Bronchial epithelial cell (primary cell): Measurements from ENCODE around the gene ZBTB12. TPM values are rescaled to one million over a fixed set of nuclear protein-coding genes. Genes with fewer than 3 reads are reported as not detected.

ENCODE experiments used
- DNase-seq: peaks from one replicate; pipeline ENCODE4 v3.0.0-alpha.2; 2010; ENCODE audit warnings: low read depth
- FAIRE-seq: peaks from 2 replicates; lab custom pipeline; 2011; peaks lifted over from hg19 to GRCh38; lab: Jason Lieb, UNC
- H3K27me3 ChIP-seq: 2 replicates; pipeline ENCODE4 v1.5.1; 2011; ENCODE audit warnings: low read length; ENCODE audit not compliant: control insufficient read depth, insufficient read depth
- H3K36me3 ChIP-seq: 2 replicates; pipeline ENCODE4 v1.5.1; 2011; ENCODE audit warnings: low read length; ENCODE audit not compliant: control insufficient read depth, insufficient read depth
- H3K4me3 ChIP-seq: 2 replicates; pipeline ENCODE4 v1.5.1; 2011; ENCODE audit warnings: mild to moderate bottlenecking, low read depth, low read length, control low read depth
- CTCF ChIP-seq: IDR thresholded peaks from 2 replicates; pipeline ENCODE4 v1.5.1; 2011; ENCODE audit warnings: mild to moderate bottlenecking, moderate library complexity, low read length, control low read depth, inconsistent platforms; ENCODE audit not compliant: insufficient read depth, severe bottlenecking
- total RNA-seq: library from RNA; depleted of rRNA; stranded (reverse); fragments of >200 nt; gene quantifications from 2 replicates; pipeline ENCODE4 v1.2.1, GENCODE V29; 2014

The ZBTB12 gene
- total RNA-seq, 1 donor from 2014 or later = 1.3 TPM

GRCh38 chr6:31928672-31928939 is 26.7 kb upstream of the ZBTB12 start:
- H3K4me3 ChIP-seq = no peak overlapping the region
- no peak for FAIRE-seq

GRCh38 chr6:31927863-31928671 is 26.2 kb upstream of the ZBTB12 start:
- FAIRE-seq = peak; percentile 47
- no peak overlapping the region for H3K4me3 ChIP-seq

More at GRCh38 chr6:31928672-31928939, 26.7 kb upstream of the ZBTB12 start:
- no peak for DNase-seq
- Histone ChIP-seq H3K27me3 (no peaks in the 10 kb centered on the region), H3K36me3 (no peaks in the 10 kb centered on the region)
- TF ChIP-seq CTCF = no peak

GRCh38 chr6:31927242-31927862 is 25.5 kb upstream of the ZBTB12 start, which contains the start of gene C2:
Gene C2 (plus strand): TSS chr6:31927717. CDS start chr6:31927753, 36 bp downstream.
- DNase-seq (no peak), FAIRE-seq (no peak)
- Histone ChIP-seq H3K36me3 (no peaks in the 10 kb centered on the region), H3K27me3 (no peaks in the 10 kb centered on the region), H3K4me3 (no peak within 1 kb of the TSS)
- no peak for TF ChIP-seq CTCF

More at GRCh38 chr6:31927863-31928671, 26.2 kb upstream of the ZBTB12 start:
- no peak for TF ChIP-seq CTCF
- H3K36me3 ChIP-seq = no peaks in the 10 kb centered on the region
- no peaks in the 10 kb centered on the region for H3K27me3 ChIP-seq
- no peak for DNase-seq

- TF ChIP-seq CTCF = no peak
- Histone ChIP-seq H3K4me3 (no peak overlapping the region), H3K27me3 (no peaks in the 10 kb centered on the region), H3K36me3 (no peaks in the 10 kb centered on the region)
- DNase-seq = no peak
- no peak for FAIRE-seq
Measured at GRCh38 chr6:31922942-31923341, 21.1 kb upstream of the ZBTB12 start.

- Histone ChIP-seq H3K27me3 (no peaks in the 10 kb centered on the region), H3K36me3 (no peaks in the 10 kb centered on the region), H3K4me3 (no peak overlapping the region)
- FAIRE-seq = no peak
- no peak for DNase-seq
- no peak for TF ChIP-seq CTCF
Measured at GRCh38 chr6:31920811-31921210, 18.9 kb upstream of the ZBTB12 start.
